MM.1S (cell line): ENCODE data around the gene CDK11B.

ENCODE experiments used
- CTCF ChIP-seq: fragments of 300-600 bp; sonication (generic); IDR thresholded peaks from 2 replicates; pipeline ENCODE4 v1.5.1; 2016; ENCODE audit warnings: antibody characterized with exemption, low read length, mixed read lengths
- EZH2 ChIP-seq: fragments of 300-600 bp; sonication (generic); optimal IDR thresholded peaks from 2 replicates; pipeline ENCODE3; 2017; ENCODE audit warnings: low read depth, mild to moderate bottlenecking, antibody characterized with exemption, low read length, mixed read lengths
- EZH2phosphoT487 ChIP-seq: fragments of 300-600 bp; sonication (generic); IDR thresholded peaks from 2 replicates; pipeline ENCODE4 v1.6.1; 2018; ENCODE audit warnings: antibody characterized with exemption, low read length

- TF ChIP-seq CTCF, result no peak
- no peak for TF ChIP-seq EZH2
- TF ChIP-seq EZH2phosphoT487, result no peak
These were observed 62.1 kb downstream of the CDK11B start for GRCh38 chr1:1596493-1597274.
